22Rv1 (cell line): ENCODE data around the gene GPC5.

Experiments
- ZFX ChIP-seq: fragments of 450-650 bp; IDR thresholded peaks from 2 replicates; pipeline ENCODE4 v1.6.1; 2017; ENCODE audit warnings: antibody characterized with exemption, borderline replicate concordance
- TF ChIP-seq, protein P1 (sequence below): fragments of 450-650 bp; IDR thresholded peaks from 2 replicates; pipeline ENCODE4 v1.5.1; 2017; ENCODE audit warnings: mild to moderate bottlenecking

DNA sequence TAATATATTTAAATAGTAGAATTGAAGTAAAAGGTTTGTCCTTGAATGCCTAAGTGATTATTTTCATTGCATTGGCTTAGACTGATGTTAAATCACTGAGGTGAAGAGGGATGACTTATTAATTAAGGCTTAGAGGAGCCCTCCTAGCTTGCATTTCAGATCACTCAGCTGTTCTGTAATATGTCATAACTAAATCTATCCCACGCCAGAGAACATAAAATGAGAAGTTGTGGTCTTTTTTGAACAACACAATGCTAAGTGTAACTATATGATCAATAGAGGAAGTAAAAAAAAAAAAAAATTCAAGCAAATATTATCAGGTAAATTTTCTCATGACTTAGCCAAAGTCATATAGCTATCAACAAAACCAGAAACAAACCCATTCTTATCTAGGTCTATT, 752.2 kb downstream of the GPC5 start:
- TF ChIP-seq, protein P1, sequence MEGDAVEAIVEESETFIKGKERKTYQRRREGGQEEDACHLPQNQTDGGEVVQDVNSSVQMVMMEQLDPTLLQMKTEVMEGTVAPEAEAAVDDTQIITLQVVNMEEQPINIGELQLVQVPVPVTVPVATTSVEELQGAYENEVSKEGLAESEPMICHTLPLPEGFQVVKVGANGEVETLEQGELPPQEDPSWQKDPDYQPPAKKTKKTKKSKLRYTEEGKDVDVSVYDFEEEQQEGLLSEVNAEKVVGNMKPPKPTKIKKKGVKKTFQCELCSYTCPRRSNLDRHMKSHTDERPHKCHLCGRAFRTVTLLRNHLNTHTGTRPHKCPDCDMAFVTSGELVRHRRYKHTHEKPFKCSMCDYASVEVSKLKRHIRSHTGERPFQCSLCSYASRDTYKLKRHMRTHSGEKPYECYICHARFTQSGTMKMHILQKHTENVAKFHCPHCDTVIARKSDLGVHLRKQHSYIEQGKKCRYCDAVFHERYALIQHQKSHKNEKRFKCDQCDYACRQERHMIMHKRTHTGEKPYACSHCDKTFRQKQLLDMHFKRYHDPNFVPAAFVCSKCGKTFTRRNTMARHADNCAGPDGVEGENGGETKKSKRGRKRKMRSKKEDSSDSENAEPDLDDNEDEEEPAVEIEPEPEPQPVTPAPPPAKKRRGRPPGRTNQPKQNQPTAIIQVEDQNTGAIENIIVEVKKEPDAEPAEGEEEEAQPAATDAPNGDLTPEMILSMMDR: no peak
- TF ChIP-seq ZFX: no peak
